Mesendoderm (in vitro differentiated cells): ENCODE measurements around the gene ZC2HC1B.

Experiments used
- DNase-seq: peaks from one replicate; pipeline ENCODE4 v3.0.0; 2013
- H2AK5ac ChIP-seq: 2 replicates; pipeline ENCODE4 v1.6.1; 2013; ENCODE audit warnings: low read length, inconsistent platforms
- H2BK120ac ChIP-seq: 2 replicates; pipeline ENCODE4 v1.6.1; 2013; ENCODE audit warnings: low read depth, mild to moderate bottlenecking, low read length, moderate library complexity, mixed read lengths
- H2BK15ac ChIP-seq: replicated peaks from 2 replicates; pipeline ENCODE4 v1.6.1; 2013; ENCODE audit warnings: low read depth, mild to moderate bottlenecking, moderate library complexity
- H2BK5ac ChIP-seq: 2 replicates; pipeline ENCODE4 v1.6.1; 2013; ENCODE audit warnings: low read length, inconsistent platforms
- H3K18ac ChIP-seq: 2 replicates; pipeline ENCODE4 v1.6.1; 2013; ENCODE audit warnings: mild to moderate bottlenecking, low read length, mixed read lengths
- H3K23ac ChIP-seq: one replicate; pipeline ENCODE4 v1.6.1; 2013; ENCODE audit warnings: low read length
- H3K27ac ChIP-seq: 2 replicates; pipeline ENCODE4 v1.5.1; 2013; ENCODE audit warnings: low read depth, mild to moderate bottlenecking, inconsistent platforms, low read length, moderate library complexity
- H3K27me3 ChIP-seq: 2 replicates; pipeline ENCODE4 v1.6.1; 2013; ENCODE audit warnings: low read length, control low read depth, mild to moderate bottlenecking, inconsistent platforms; ENCODE audit not compliant: insufficient read depth, poor library complexity
- H3K36me3 ChIP-seq: 2 replicates; pipeline ENCODE4 v1.6.1; 2013; ENCODE audit warnings: low read length, inconsistent platforms; ENCODE audit not compliant: control insufficient read depth, insufficient read depth
- H3K4ac ChIP-seq: one replicate; pipeline ENCODE4 v1.6.1; 2013; ENCODE audit warnings: low read depth, mild to moderate bottlenecking, low read length, moderate library complexity
- H3K4me1 ChIP-seq: 2 replicates; pipeline ENCODE4 v1.6.1; 2013; ENCODE audit warnings: low read depth, low read length, inconsistent platforms; ENCODE audit not compliant: control insufficient read depth
- H3K4me2 ChIP-seq: 2 replicates; pipeline ENCODE4 v1.6.1; 2013; ENCODE audit warnings: low read length
- H3K4me3 ChIP-seq: 2 replicates; pipeline ENCODE4 v1.5.1; 2013; ENCODE audit warnings: mild to moderate bottlenecking, low read length
- H3K56ac ChIP-seq: one replicate; pipeline ENCODE4 v1.6.1; 2013; ENCODE audit warnings: low read length
- H3K79me1 ChIP-seq: 2 replicates; pipeline ENCODE4 v1.6.1; 2013; ENCODE audit warnings: low read length, inconsistent platforms
- H3K79me2 ChIP-seq: 2 replicates; pipeline ENCODE4 v1.6.1; 2013; ENCODE audit warnings: mild to moderate bottlenecking, low read length; ENCODE audit not compliant: control insufficient read depth, insufficient read depth
- H3K9ac ChIP-seq: 2 replicates; pipeline ENCODE4 v1.6.1; 2013; ENCODE audit warnings: low read length, inconsistent platforms
- H4K5ac ChIP-seq: one replicate; pipeline ENCODE4 v1.6.1; 2013; ENCODE audit warnings: low read length
- H4K8ac ChIP-seq: one replicate; pipeline ENCODE4 v1.6.1; 2013; ENCODE audit warnings: low read depth, mild to moderate bottlenecking, control low read depth, low read length, moderate library complexity
- WGBS: extraction: QIAGEN DNeasy Blood & Tissue Kit; methylation state at CpG from one replicate; pipeline ENCODE4 v1.1.7; 2013; ENCODE audit warnings: low lambda C conversion rate, missing lambda C conversion rate; ENCODE audit not compliant: insufficient coverage; ENCODE audit errors: extremely low coverage; 5-methylcytosine and 5-hydroxymethylcytosine counted together

ZC2HC1B gene

GRCh38 chr6:143936347-143936746, 72.1 kb downstream of the ZC2HC1B start:
- Histone ChIP-seq H3K9ac (no peak overlapping the region), H3K4me1 (no peaks in the 10 kb centered on the region), H2BK120ac (no peak overlapping the region), H2AK5ac (no peak overlapping the region), H3K79me2 (no peaks in the 10 kb centered on the region), H4K5ac (no peak overlapping the region), H3K27ac (peak overlapping the region; percentile 42), H3K18ac (no peak overlapping the region), H3K56ac (no peak overlapping the region), H3K36me3 (no peaks in the 10 kb centered on the region), H2BK15ac (no peak overlapping the region), H2BK5ac (peak overlapping the region; percentile 62), H3K4me3 (no peak overlapping the region), H3K4ac (no peak overlapping the region), H3K79me1 (no peaks in the 10 kb centered on the region), H4K8ac (no peak overlapping the region), H3K23ac (no peak overlapping the region), H3K27me3 (no peaks in the 10 kb centered on the region), H3K4me2 (no peak overlapping the region)
- WGBS, result no CpG with 5 or more reads among the region's 3 CpGs
- no peak for DNase-seq

GRCh38 chr6:143936778-143937667, 72.7 kb downstream of the ZC2HC1B start:
- H4K8ac ChIP-seq, result no peak overlapping the region
- H3K4me1 ChIP-seq, result no peaks in the 10 kb centered on the region
- H3K18ac ChIP-seq, result no peak overlapping the region
- H2BK15ac ChIP-seq, result no peak overlapping the region
- H3K79me2 ChIP-seq, result no peaks in the 10 kb centered on the region
- no peak overlapping the region for H3K23ac ChIP-seq
- H4K5ac ChIP-seq, result no peak overlapping the region
- peak overlapping the region; percentile 42 for H3K27ac ChIP-seq
- H3K79me1 ChIP-seq, result no peaks in the 10 kb centered on the region
- no peaks in the 10 kb centered on the region for H3K27me3 ChIP-seq
- WGBS, result no CpG with 5 or more reads among the region's 5 CpGs
- no peak overlapping the region for H2AK5ac ChIP-seq
- H3K4ac ChIP-seq, result no peak overlapping the region
- H2BK5ac ChIP-seq, result peak overlapping the region; percentile 62
- no peak overlapping the region for H3K4me3 ChIP-seq
- H3K4me2 ChIP-seq, result no peak overlapping the region
- DNase-seq, result no peak
- H3K56ac ChIP-seq, result peak overlapping the region; percentile 42
- H3K9ac ChIP-seq, result no peak overlapping the region
- H2BK120ac ChIP-seq, result no peak overlapping the region
- no peaks in the 10 kb centered on the region for H3K36me3 ChIP-seq

GRCh38 chr6:143937668-143937970, 73.3 kb downstream of the ZC2HC1B start:
- Histone ChIP-seq H4K5ac (no peak overlapping the region), H4K8ac (no peak overlapping the region), H3K4me3 (no peak overlapping the region), H3K27ac (no peak overlapping the region), H3K9ac (no peak overlapping the region), H2BK15ac (no peak overlapping the region), H2BK5ac (no peak overlapping the region), H3K4ac (no peak overlapping the region), H3K4me2 (no peak overlapping the region), H2BK120ac (no peak overlapping the region), H3K79me2 (no peaks in the 10 kb centered on the region), H3K56ac (no peak overlapping the region), H3K18ac (no peak overlapping the region), H3K36me3 (no peaks in the 10 kb centered on the region), H2AK5ac (no peak overlapping the region), H3K27me3 (no peaks in the 10 kb centered on the region), H3K23ac (no peak overlapping the region), H3K79me1 (no peaks in the 10 kb centered on the region), H3K4me1 (no peaks in the 10 kb centered on the region)
- no CpG with 5 or more reads among the region's 1 CpG for WGBS
- DNase-seq, result no peak

GRCh38 chr6:143939364-143939763, 75.1 kb downstream of the ZC2HC1B start:
- no peak overlapping the region for H3K27ac ChIP-seq
- DNase-seq, result no peak
- H3K4me1 ChIP-seq, result no peaks in the 10 kb centered on the region
- H3K4me3 ChIP-seq, result no peak overlapping the region
- H3K79me1 ChIP-seq, result no peaks in the 10 kb centered on the region
- no peak overlapping the region for H2BK15ac ChIP-seq
- H3K56ac ChIP-seq, result no peak overlapping the region
- no peaks in the 10 kb centered on the region for H3K27me3 ChIP-seq
- H3K4me2 ChIP-seq, result no peak overlapping the region
- no peak overlapping the region for H4K8ac ChIP-seq
- H2AK5ac ChIP-seq, result no peak overlapping the region
- H2BK5ac ChIP-seq, result no peak overlapping the region
- H3K9ac ChIP-seq, result no peak overlapping the region
- H3K18ac ChIP-seq, result no peak overlapping the region
- H3K79me2 ChIP-seq, result no peaks in the 10 kb centered on the region
- WGBS, result no CpG with 5 or more reads among the region's 4 CpGs
- no peak overlapping the region for H2BK120ac ChIP-seq
- no peak overlapping the region for H3K4ac ChIP-seq
- H3K36me3 ChIP-seq, result no peaks in the 10 kb centered on the region
- no peak overlapping the region for H3K23ac ChIP-seq
- no peak overlapping the region for H4K5ac ChIP-seq

- Histone ChIP-seq H3K4me1 (no peaks in the 10 kb centered on the region), H3K4me3 (no peak overlapping the region), H3K79me1 (no peaks in the 10 kb centered on the region), H3K27ac (no peak overlapping the region), H3K4me2 (no peak overlapping the region), H3K56ac (no peak overlapping the region), H2BK120ac (no peak overlapping the region), H4K5ac (no peak overlapping the region), H2BK5ac (no peak overlapping the region), H3K18ac (no peak overlapping the region), H3K27me3 (no peaks in the 10 kb centered on the region), H3K79me2 (no peaks in the 10 kb centered on the region), H4K8ac (no peak overlapping the region), H3K36me3 (no peaks in the 10 kb centered on the region), H3K4ac (no peak overlapping the region), H3K9ac (no peak overlapping the region), H2AK5ac (no peak overlapping the region), H3K23ac (no peak overlapping the region), H2BK15ac (no peak overlapping the region)
- peak; percentile 72 for DNase-seq
- no CpG with 5 or more reads among the region's 4 CpGs for WGBS
Observed at GRCh38 chr6:143940011-143940597, 75.8 kb downstream of the ZC2HC1B start.
